ENCODE results near the gene MANEAL.
"Not testable (repeated sequence)": the region's sequence is repeated elsewhere in the genome, so short reads cannot be mapped to it uniquely, and the experiment has no call there.

Gene MANEAL

DNA sequence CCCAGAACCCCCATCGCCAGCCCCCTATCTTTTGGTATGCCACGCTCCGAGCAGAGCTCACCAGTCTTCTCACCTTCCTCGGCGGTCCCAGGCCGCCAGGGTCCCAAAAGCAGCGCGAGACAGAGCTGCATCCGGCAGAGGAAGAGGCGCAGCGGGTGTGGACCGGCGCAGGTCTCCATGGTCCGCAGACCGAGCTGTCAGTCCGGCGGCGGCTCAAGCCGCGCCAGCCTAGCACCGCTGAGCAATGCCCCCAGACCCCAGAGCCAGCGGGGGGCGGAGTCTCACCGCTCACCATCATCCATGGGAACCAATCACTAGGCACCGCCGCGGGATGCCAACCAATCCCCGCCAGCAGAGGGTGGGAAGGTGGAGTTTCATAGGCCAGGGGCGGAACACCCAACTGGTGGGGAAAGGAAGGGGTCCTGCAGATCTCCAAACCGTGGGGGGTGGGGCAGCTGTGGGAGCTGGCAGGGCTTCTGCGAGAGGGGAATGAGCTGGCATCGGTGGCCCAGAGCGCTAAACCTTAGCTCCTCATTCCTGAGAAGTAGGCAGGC, 28.7 kb upstream of the MANEAL start, which contains the start of gene EPHA10:
EPHA10 (minus strand) TSS at position 233 of the 554 bp plus-strand sequence; CDS start at position 179, 54 bp downstream.
- H3K9me3 Mint-ChIP-seq, result peaks cover 3% of the 10 kb centered on the region
- no peak within 1 kb of the TSS for H3K27ac Mint-ChIP-seq
- peaks cover 23% of the 10 kb centered on the region for H3K4me1 Mint-ChIP-seq

DNA sequence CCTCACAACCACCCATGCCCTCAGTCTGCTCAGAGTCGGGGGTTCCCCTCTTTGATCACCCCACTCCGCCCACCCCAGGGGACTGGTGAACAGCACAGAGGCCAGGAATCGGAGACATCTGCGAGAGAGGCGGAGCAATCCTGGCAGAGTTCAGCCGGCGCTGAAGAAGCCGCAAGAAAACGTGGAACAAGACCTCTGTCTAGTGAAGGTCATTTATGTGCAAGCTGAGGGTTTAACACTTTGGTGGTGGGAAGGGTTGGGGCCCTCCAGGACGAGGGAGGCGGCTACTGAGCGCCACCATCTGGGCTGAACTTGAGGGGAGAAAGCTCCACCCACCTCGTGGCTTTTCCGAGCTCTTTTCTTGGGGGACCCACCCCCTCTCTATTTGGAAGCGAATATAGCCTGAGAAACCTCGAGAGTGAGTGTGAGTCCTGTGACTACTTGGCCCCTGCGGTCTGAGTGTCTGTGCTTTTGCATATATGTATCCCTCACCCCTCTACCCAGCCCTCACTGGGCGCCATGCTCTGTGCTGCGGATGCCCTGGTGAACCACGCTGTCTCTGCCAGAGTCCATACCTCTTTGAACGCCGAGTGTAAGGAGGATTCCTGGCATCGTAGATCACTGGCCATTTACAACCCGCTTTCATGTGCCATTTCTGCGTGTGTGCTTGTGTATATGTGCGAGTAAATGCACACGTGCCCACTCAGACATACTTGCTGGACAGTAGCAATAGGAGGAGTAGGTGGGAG, 27.6 kb upstream of the MANEAL start:
- H3K4me3 Mint-ChIP-seq, result peak overlapping the region; percentile 33
- H3K27ac Mint-ChIP-seq, result no peak overlapping the region
- peaks cover 23% of the 10 kb centered on the region for H3K4me1 Mint-ChIP-seq
- DNase-seq (ENCODE audit: low spot score in 2 of 2) (no peak), ATAC-seq (peak; percentile 73)
- no peaks in the 10 kb centered on the region for H3K36me3 Mint-ChIP-seq
- H3K9me3 Mint-ChIP-seq, result peaks cover 3% of the 10 kb centered on the region

More for the DNA sequence above, 28.7 kb upstream of the MANEAL start, which contains the start of gene EPHA10:
- DNase-seq (ENCODE audit: low spot score in 2 of 2) (no peak), ATAC-seq (no peak)
- H3K36me3 Mint-ChIP-seq, result no peaks in the 10 kb centered on the region
- H3K4me3 Mint-ChIP-seq, result peak within 1 kb of the TSS; percentile 33

DNA sequence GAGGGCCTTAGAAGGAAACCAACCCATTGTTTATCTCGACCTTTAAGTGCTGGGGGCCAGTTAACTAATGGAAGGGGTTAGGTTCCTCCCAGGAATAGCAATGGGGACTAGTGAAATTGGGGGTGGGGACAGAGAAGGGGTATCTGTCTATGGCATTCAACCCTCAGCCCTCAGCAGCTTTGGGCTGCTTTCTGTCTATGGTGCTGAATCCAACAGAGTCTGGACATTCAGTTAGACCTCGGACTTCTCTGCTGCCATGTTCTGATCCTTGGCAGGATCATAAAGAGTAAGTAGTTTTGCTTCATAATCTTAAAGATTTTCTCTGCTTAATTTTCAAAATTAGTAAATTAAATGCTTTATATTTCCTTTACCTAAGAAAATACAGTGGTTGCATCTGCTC, 26.2 kb upstream of the MANEAL start:
- H3K4me3 Mint-ChIP-seq, result no peak overlapping the region
- ATAC-seq (no peak), DNase-seq (ENCODE audit: low spot score in 2 of 2) (no peak)
- H3K4me1 Mint-ChIP-seq, result peaks cover 23% of the 10 kb centered on the region
- no peak overlapping the region for H3K27ac Mint-ChIP-seq
- no peaks in the 10 kb centered on the region for H3K36me3 Mint-ChIP-seq
- peaks cover 3% of the 10 kb centered on the region for H3K9me3 Mint-ChIP-seq

DNA sequence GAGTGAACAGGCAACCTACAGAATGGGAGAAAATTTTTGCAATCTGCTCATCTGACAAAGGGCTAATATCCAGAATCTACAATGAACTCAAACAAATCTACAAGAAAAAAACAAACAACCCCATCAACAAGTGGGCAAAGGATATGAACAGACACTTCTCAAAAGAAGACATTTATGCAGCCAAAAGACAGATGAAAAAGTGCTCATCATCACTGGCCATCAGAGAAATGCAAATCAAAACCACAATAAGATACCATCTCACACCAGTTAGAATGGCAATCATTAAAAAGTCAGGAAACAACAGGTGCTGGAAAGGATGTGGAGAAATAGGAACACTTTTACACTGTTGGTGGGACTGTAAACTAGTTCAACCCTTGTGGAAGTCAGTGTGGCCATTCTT, 22.2 kb upstream of the MANEAL start:
- not testable (repeated sequence) for H3K27ac Mint-ChIP-seq; H3K4me1 Mint-ChIP-seq; DNase-seq (ENCODE audit: low spot score in 2 of 2); ATAC-seq; H3K9me3 Mint-ChIP-seq; H3K36me3 Mint-ChIP-seq; H3K4me3 Mint-ChIP-seq

DNA sequence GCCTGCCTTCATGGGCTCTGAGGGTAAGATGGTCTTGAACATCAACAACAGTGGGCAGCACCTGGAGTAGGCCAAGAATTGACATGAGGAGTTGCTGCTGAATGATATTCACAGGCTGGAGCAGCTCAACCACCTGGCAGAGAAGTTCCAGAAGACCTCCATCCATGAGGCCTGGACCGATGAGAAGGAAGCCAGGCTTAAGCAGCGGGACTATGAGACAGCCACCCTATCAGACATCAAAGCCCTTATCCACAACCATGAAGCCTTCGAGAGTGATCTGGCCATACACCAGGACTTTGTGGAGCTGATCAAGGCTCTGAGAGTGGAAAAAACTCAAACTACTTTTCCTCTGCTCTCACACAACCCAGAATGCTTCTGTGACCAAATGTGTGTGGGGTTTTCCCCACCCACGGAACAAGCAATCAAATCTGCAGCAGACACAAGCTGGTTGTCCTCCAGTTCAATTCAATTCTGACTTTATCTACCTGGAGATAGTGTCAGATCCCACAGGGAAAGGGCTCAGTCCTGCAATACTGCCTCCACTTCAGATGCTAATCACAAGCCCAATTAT, 16.6 kb upstream of the MANEAL start:
- Mint-ChIP-seq H3K9me3 (no peaks in the 10 kb centered on the region), H3K4me3 (no peak overlapping the region), H3K27ac (no peak overlapping the region), H3K4me1 (no peaks in the 10 kb centered on the region), H3K36me3 (no peaks in the 10 kb centered on the region)
- DNase-seq (ENCODE audit: low spot score in 2 of 2) (no peak), ATAC-seq (peak; percentile 53)

DNA sequence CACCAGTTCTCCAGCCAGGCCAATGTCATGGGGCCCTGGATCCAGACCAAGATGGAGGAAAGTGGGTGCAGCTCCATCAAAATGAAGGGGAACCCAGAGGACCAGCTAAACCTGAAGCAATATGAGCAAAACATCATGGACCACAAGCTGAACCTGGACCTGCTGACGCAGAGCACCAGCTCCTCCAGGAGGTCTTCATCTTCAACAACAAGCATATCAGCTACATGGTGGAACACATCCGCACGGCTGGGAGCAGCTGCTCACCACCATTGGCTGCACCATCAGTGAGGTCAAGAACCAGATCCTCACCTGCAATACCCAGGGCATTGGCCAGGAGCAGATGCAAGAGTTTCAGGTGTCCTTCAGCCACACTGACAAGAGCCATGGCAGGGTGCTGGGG, 15.0 kb upstream of the MANEAL start:
- DNase-seq (ENCODE audit: low spot score in 2 of 2) (no peak), ATAC-seq (no peak)
- Mint-ChIP-seq H3K4me3 (no peak overlapping the region), H3K27ac (no peak overlapping the region), H3K9me3 (no peaks in the 10 kb centered on the region), H3K4me1 (no peaks in the 10 kb centered on the region), H3K36me3 (no peaks in the 10 kb centered on the region)

DNA sequence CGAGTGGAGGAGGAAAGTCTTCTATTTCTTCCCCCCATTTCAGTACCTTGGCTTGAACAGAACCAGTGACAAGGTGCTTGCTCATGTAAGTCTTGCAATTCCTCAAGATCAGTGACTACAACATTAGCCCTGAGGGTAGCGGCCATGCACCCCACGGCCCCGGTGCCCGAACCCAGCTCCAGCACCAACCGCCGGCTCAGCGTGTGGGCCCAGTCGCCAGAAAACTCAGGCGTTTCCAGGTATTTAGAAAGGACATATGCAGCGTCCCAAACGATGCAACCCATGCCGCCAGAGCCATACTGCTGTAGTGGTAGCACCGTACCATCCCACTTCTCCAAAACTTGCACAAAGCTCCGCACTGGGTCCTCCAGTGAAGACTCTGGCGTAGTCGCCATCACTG, 11.2 kb upstream of the MANEAL start:
- Mint-ChIP-seq H3K36me3 (no peaks in the 10 kb centered on the region), H3K27ac (no peak overlapping the region), H3K9me3 (no peaks in the 10 kb centered on the region), H3K4me3 (no peak overlapping the region), H3K4me1 (no peaks in the 10 kb centered on the region)
- ATAC-seq, result no peak
- no peak for DNase-seq (ENCODE audit: low spot score in 2 of 2)

DNA sequence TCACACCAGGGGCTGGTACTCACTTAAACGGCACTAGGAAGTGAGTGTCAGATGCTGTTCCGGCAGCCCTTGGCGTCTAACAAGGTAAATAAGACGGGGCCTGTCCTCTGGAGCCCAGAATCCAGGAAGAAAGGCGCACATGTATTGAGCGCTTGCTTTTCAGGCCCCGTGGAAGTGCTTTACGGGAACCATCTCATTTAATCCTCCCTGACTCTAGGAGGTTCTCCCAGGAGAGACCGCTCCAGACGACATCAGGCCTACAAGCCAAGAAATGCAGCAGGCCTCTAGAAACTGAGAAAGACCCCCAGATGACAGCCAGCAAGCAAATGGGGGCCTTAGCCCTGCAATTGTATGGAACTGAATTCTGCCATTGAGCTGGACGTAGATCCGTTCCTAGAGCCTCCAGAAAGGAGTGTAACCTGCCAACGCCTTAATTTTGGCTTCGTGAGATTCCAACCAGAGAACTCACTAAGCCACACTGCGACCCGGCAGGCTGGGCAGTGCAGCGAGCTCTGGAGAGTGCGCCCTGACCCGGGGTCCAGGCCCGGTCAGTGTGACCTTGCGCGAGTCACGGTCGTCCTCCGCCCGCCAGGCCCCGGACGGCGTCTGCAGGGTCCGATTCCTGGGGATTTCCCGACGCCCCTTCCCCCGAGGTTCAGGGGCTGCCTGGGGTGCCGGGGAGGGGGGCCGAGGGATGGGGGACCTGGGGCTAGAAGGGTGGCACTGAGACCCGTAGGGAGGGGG, 532 bp upstream of the MANEAL start:
- peaks cover 24% of the 10 kb centered on the region for H3K4me1 Mint-ChIP-seq
- DNase-seq (ENCODE audit: low spot score in 2 of 2), result no peak
- no peak overlapping the region for H3K27ac Mint-ChIP-seq
- peak overlapping the region; percentile 75 for H3K4me3 Mint-ChIP-seq
- no peaks in the 10 kb centered on the region for H3K9me3 Mint-ChIP-seq
- H3K36me3 Mint-ChIP-seq, result peaks cover 5% of the 10 kb centered on the region
- no peak for ATAC-seq

DNA sequence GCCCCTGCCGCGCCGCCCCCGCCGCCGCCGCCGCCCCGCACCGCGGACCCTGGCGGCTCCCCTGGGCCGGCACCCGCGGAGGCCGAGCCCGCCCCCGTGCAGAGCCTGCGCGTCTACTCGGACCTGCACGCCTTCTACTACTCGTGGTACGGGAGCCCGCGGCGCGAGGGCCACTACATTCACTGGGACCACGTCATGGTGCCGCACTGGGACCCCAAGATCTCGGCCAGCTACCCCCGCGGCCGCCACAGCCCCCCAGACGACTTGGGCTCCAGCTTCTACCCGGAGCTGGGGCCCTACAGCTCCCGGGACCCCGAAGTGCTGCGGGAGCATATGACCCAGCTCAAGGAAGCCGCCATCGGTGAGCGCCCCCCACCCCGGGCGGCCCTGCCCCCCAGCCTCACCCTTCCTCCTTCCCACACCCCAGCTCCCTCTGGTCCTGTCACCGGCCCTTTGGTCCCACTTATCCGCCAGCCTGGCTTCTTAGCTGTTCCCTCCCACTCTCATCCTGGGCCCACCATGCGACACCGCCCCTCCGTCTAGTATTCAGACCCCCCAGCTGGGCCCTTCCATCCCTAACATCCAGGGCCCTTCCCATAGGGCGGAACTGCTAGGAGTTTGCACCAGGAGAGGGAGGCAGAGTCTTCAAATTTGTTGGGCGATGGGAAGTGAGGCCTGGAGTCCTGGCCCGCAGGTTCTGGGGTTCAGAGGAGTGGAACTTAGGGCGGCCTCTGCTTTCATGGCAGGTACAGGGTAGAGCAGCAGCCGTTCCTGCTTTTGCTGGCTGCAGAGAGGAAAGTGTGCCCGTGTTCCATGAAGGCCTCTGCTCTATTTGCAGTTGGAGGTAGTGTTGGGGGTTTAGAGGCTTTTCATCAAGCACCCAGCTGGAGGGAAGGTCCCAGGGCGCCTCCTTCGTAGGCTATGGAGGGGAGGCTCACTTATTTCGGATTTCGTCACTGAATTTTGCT, 1.0 kb downstream of the MANEAL start:
- Mint-ChIP-seq H3K4me1 (peaks cover 24% of the 10 kb centered on the region), H3K4me3 (peak overlapping the region; percentile 75), H3K9me3 (no peaks in the 10 kb centered on the region), H3K27ac (no peak overlapping the region), H3K36me3 (peaks cover 18% of the 10 kb centered on the region)
- peak; percentile 55 for ATAC-seq
- DNase-seq (ENCODE audit: low spot score in 2 of 2), result no peak

DNA sequence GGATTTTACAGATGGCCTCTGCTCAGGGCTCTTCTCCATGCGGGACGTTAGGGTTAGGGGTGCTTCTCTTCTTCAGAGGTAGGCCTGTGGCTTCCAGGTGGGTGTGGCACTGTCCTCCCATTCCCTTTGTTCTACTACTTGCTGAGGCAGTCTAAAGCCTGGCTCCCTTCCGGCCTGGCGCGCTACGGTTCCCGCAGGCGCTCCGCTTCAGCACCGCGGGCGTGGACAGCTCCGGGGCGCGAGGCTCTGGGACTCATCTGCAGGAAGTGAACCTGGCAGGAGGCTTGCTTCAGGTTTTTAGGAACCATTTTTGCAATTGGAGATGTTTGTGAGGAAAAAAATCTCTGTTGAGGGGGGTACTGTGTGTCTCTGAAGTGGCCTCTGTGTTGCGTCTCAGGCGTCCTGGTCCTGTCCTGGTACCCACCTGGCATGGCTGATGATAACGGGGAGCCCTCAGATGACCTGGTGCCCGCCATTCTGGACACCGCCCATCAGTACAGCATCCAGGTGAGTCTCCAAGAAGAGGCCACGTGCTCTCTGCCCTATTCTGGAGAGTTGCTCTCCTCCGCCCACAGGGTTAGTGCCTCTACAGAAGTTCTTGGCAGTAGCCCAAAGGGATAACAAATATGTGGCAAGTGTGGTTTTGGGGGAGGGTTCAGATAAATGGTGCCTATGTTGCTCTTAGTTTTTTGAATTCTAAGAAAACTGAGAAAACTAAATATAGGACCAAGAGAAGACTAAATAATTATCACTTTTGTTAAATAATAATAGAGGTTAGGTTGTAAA, 1.9 kb downstream of the MANEAL start:
- H3K36me3 Mint-ChIP-seq, result peaks cover 21% of the 10 kb centered on the region
- H3K4me3 Mint-ChIP-seq, result peak overlapping the region; percentile 75
- peaks cover 24% of the 10 kb centered on the region for H3K4me1 Mint-ChIP-seq
- DNase-seq (ENCODE audit: low spot score in 2 of 2) (peak in 1 of 2 donors; percentile 35), ATAC-seq (no peak)
- H3K27ac Mint-ChIP-seq, result no peak overlapping the region
- H3K9me3 Mint-ChIP-seq, result no peaks in the 10 kb centered on the region

DNA sequence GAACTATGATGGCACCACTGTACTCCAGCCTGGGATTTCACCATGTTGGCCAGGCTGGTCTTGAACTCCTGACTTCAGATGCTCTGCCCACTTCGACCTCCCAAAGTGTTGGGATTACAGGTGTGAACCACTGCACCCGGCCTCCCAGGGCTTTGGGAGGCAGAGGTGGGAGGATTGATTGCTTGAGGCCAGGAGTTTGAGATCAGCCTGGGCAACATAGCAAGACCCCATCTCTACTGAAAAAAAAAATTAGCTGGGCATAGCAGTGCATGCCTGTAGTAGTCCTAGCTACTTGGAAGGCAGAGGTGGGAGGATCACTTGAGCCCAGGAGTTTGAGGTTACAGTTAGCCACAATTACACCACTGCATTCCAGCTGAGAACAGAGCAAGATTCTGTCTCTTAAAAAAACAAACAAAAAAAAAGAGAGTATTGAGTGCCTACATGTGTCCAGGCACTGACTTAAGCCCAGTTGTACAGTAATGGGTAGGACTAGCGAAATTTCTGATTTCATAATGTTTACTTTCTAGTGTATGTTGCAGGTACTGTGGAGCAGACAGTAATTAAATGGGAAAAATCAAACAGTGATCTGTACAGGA, 4.2 kb downstream of the MANEAL start:
- ATAC-seq, result no peak
- H3K27ac Mint-ChIP-seq, result no peak overlapping the region
- peaks cover 29% of the 10 kb centered on the region for H3K4me1 Mint-ChIP-seq

DNA sequence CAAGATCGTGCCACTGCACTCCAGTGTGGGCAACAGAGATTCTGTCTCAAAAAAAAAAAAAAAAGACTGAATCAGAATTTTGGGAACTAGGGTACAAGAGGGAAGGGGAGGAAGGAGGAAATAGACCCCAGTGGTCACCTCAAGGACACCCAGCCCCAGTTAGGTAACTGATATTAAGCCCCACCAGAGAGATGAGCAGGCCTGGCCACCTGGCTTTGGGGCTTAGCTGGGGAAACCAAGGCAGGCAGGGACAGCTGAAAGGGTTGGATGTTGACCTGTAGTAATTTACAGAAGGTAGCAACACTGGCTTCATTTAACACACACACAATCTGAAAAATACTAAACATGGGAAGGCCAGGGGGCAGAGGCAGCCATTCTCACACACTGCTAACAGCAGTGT, 8.8 kb downstream of the MANEAL start:
- ATAC-seq, result no peak
- H3K36me3 Mint-ChIP-seq, result peaks cover 89% of the 10 kb centered on the region

More for the DNA sequence above, 4.2 kb downstream of the MANEAL start:
- Mint-ChIP-seq H3K9me3 (no peaks in the 10 kb centered on the region), H3K36me3 (peaks cover 43% of the 10 kb centered on the region), H3K4me3 (no peak overlapping the region)
- no peak for DNase-seq (ENCODE audit: low spot score in 2 of 2)

DNA sequence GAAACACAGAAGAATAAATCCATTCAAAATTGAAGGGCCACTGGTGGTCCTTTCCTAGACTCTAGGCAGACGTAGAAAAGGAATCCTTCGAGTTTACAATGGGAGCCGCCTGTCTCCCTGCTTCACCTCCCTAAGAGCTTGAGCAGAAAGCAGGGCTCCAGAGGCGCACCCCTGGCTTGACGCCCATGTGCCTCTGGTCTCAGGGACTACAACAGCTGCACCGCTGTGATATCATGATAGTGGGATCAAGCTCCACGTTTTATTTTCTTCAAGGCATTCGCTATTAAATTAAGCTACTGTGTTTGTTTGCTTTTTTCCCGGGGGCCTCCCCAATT, 13.5 kb downstream of the MANEAL start:
- Mint-ChIP-seq H3K36me3 (peaks cover 73% of the 10 kb centered on the region), H3K4me3 (peak overlapping the region; percentile 91), H3K4me1 (peaks cover 36% of the 10 kb centered on the region), H3K27ac (peak overlapping the region; percentile 98), H3K9me3 (no peaks in the 10 kb centered on the region)
- DNase-seq (ENCODE audit: low spot score in 2 of 2) (no peak), ATAC-seq (no peak)

More for the DNA sequence above, 8.8 kb downstream of the MANEAL start:
- H3K4me1 Mint-ChIP-seq, result peaks cover 14% of the 10 kb centered on the region
- no peak for DNase-seq (ENCODE audit: low spot score in 2 of 2)
- no peaks in the 10 kb centered on the region for H3K9me3 Mint-ChIP-seq
- H3K4me3 Mint-ChIP-seq, result no peak overlapping the region
- H3K27ac Mint-ChIP-seq, result peak overlapping the region; percentile 53

Measured in stimulated activated effector memory CD8-positive, alpha-beta T cell treated with anti-CD3 and anti-CD28 coated beads, Interleukin-12 subunit alpha, Interleukin-12 subunit beta, amount 100 ng/mL, for 72 hours (primary cell).